ENCODE results near the gene GPR89B.
"Not testable (repeated sequence)": the region's sequence is repeated elsewhere in the genome, so short reads cannot be mapped to it uniquely, and the experiment has no call there.

Gene GPR89B

GRCh38 chr1:148032690-148033089 is 104.5 kb downstream of the GPR89B start:
- DNase-seq (ENCODE audit: low spot score), result not testable (repeated sequence)

- DNase-seq (ENCODE audit: low spot score), result not testable (repeated sequence)
Observed at GRCh38 chr1:148033147-148033546, 104.9 kb downstream of the GPR89B start.

GRCh38 chr1:148037850-148038461 is 109.7 kb downstream of the GPR89B start:
- not testable (repeated sequence) for DNase-seq (ENCODE audit: low spot score)

DNA sequence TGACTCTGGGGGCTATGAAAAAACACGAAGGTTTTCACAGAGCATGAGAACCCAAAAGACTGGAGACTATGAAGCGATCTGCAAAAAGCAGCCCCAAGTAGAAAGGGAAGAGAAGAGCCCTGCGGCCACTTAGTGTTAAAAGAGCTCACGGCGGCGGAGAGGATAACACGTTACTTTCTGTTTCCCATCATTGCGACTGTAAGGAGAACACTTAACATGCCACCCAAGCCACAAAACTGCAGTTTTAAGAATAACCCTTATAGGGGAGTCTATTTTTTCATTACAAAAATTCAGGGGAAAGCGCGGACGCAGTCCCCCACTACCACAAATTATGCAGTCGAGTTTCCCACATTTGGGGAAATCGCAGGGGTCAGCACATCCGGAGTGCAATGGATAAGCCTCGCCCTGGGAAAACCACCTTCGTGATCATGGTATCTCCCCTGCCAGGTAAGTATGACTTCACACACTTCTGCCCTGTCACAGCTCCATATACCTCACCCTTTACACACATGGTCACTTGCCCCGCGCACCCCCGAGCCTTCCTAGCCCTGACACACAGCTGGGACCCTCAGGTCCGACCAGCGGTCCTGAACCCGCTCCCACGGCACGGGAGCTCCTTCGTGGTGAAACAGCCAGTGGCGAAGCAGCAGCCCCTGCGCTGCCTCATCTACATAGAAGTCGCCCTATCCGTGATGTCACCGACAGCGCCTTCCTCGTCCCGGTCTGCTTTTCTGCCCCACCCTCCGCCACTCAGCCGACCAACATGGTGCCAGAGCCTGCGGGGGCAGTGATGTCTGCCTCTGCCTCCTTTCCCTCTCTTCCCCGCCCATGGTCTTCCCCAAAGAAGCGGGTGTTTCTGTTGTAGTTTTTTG is 110.5 kb downstream of the GPR89B start:
- peak; percentile 26 for DNase-seq (ENCODE audit: low spot score)
